ENCODE data around the gene RHOT2.

RHOT2 gene

DNA sequence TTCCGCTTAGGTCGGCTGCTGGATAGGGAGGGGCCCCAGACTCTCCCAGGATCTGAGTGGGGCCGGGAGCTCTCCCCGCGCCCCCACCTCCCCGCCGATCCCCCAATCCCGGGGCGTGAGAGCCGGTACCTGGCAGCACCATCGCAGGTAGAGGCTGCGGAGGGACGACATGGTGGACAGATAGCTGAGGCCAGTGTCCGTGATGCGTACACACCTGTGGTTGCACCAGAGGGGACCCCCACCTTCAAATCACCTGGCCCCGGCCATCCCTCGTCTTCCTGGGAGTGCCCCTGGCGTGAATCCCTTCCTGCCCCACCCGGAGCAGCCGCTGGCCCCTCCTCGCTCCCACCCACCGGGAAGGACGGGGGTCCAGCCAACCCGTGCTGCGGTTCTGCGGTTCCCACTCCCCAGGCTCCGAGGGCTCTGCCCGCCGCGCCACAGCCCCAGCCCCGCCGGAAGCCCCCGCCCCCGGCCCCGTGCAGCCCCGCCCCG, 27.0 kb downstream of the RHOT2 start:
- in situ Hi-C loops (cut with MboI; ENCODE audit: low sequenced_read_pairs), result no loop called here

DNA sequence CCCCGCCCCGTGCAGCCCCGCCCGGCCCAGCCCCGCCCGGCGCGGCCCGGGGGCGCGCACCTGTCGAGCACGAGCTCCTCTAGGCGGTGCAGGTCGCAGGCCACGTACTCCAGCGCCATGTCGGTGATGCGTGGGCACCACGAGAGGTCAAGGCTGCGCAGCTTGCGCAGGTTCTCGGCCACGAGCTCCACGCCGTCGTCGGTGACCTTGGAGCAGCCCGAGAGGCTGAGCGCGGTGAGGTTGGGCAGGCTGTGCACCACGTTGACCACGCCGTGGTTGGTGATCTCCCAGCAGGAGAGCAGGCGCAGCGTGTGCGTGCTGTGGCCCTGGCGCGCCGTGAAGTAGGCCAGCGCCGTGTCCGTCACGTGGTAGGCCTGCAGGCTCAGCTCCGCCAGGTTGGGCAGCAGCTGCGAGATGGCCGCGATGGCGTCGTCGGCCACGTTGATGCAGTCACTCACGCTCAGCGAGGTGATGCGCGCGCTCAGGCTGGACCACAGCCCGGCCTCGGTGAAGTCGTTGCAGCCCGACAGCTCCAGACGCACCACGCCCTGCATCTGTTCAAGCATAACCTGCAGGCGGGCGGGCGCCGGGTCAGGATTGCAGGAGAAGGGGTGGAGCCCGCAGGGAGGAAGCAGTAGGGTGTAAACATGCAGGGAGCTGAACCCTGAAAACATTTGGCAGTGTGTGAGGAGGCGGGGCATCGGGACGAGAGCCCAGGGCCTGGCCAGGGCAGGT, 27.6 kb downstream of the RHOT2 start:
- in situ Hi-C loops (cut with MboI; ENCODE audit: low sequenced_read_pairs), result no loop called here

DNA sequence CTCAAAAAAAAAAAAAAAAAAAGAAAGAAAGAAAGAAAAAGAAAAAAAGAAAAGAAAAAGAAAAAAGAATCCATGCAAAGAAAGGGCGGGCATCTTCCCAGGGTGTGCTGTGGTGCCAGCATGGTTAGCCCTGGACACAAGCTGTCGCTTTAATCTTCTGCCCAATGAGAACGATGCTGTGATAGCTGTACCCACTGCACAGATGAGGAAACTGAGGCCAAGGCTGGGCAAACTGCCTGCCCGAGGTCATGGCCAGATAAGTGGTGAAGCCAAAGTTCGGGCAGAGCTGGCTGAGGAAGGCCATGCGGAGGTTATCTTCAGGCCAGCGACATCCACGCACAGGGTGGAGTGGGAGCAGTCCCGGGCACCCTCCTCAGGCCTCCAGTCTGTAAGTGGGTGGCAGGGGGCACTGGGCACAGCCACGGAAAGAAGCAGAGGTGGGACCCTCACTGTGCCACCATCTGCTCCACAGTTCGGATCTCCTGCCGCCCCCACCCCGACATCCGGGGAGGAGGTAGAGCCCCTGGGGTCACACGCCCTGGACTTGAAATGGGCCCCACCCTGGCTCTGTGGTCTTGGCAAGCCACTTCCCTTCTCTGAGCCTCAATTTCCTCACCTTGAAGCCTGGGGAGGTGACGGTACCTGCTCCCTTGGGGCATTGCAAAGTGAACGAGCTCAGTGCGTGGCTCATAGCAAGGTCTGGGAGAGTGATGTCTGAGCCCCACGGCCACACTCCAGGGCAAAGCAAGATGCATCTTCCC, 31.2 kb downstream of the RHOT2 start:
- in situ Hi-C loops (cut with MboI; ENCODE audit: low sequenced_read_pairs), result no loop called here

DNA sequence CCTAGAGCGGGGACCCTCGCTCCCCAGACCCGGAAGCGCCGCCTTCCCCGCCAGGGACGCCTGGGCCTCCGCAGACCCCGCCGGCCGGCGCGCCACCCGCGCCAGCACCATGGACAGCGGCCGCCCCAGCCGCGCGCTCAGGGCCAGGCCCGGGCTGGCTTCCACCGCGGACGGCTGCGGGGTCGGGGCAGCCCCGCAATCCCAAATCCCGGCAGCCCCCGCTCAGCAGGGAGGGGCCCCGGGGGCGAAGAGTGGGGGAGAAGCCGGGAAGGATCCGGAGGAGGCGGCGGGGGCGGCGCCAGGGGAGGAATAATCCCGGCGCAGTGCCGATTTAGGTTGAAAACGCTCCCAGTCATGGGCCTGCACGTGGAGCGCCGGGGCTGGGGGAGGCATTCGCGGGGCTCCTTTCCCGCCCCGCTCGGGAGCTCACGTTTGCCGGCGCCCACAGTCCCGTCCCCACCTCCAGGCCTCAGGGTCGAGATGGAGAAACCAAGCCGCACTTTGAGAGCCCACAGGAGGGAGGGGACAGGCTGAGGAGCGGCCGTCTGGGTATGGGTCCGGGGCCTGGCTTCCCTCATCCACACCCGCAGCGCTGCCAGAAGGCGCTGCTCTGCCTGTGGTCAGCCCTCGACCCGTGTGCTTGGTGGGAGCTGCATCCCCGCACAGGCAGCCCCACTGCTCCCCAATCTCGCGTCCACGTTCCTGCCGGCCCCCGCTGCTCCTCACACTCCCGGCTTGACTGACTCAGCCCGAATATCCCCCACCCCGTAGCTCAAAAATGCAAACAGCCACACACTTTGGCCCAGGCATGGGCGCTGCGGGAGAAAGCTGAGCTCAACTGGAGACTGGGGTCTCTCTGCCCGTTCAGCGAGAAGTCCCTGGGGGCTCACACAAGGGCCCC, 33.0 kb downstream of the RHOT2 start:
- in situ Hi-C loops (cut with MboI; ENCODE audit: low sequenced_read_pairs), result no loop called here

DNA sequence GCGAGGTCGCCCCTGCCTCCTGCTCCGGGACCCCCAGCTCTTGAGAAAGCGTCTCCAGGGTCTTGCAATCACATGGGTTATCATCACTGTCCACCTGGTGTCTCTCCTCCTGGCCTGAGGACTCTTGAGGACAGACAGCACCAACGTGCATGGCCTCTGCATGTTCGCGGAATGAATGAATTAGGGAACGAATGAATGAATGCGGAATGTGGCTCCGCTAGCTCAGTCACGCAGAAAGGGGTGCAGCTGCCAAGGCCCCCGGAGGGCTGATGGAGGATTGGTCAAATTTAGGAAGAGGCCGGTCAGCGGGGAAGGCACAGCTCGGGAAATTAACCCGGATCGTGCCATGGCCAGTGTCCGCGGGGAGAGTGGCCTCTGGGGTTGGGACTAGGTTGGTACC, 34.4 kb downstream of the RHOT2 start:
- in situ Hi-C loops (cut with MboI; ENCODE audit: low sequenced_read_pairs), result no loop called here

DNA sequence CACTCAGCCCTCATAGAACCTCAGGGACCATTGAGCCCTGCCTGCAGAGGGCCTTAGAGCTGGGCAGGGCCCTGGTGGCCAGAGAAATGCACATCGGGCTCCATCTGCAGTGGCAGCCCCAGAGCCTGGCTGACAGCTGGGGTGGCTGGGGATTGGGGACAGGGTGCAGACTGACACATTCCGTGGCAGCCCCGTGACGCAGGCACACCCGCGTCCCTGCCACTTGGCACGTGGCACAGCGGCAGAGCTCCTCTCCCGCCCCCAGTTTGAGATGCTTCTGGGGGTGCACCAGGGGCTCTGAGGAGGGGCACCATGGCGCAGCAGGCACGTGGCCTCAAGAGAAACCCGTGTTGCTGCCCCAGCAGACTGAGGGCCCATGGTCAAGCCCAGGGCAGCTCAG, 35.5 kb downstream of the RHOT2 start:
- in situ Hi-C loops (cut with MboI; ENCODE audit: low sequenced_read_pairs), result no loop called here

DNA sequence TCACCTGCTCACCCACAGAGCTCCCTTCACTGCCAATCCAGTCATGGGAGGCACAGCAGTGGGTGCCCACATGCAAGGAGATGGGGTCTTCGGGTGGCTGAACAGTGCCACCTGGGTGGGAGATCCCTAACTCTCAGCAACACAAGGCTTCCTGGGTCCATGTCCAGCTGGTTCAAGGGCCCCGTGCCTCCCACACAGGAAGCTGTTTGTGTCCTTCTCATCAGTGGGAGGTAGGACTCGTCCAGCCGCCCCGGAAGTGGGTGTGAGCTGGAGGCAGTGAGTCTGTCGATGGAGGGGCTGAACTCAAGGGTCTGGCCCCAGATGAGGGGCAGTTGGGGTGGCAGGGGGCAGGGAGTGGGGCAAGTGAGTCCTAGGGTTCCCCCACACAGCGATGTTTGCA, 36.1 kb downstream of the RHOT2 start:
- in situ Hi-C loops (cut with MboI; ENCODE audit: low sequenced_read_pairs), result no loop called here

DNA sequence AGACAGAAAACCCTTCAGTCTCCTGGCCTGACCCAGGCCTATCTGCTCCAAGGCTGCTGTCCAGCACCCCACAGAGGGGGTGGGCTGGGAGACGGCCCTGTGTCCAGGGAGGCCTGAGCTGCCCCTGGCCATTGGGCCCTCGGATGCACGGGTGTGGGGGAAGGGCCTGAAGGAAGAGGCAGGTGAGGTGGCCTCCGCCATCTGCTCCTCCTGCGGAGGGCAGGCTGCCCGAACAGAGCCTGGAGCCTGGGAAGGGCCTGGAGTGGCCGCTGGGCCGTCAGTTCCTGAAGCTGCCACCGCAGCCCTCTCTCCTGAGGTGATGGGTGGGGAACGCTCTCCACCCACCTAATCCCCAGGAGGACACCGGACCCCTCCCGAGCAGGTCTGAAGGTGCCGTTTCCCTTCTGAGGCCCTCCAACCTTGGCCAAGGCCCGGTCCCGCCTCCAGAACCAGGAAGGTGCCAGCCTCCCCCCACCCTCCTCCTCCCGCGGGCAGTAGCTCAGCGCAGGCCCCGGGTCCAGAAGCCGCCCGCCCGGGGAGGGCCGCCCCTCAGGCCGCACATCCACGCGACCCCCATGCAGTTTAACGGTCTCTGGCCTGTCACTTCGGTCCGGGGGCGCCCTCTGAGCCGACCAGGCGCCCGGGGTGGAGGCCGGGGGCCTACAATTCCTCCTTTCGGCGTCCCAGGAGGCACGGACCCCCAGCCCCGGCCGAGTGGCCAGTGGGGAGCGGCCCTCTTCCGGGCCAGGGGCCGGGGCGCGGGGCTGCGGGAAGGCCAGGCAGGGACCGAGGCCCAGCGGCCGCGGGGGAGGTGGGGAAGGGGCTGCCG, 36.8 kb downstream of the RHOT2 start:
- in situ Hi-C loops (cut with MboI; ENCODE audit: low sequenced_read_pairs), result no loop called here

DNA sequence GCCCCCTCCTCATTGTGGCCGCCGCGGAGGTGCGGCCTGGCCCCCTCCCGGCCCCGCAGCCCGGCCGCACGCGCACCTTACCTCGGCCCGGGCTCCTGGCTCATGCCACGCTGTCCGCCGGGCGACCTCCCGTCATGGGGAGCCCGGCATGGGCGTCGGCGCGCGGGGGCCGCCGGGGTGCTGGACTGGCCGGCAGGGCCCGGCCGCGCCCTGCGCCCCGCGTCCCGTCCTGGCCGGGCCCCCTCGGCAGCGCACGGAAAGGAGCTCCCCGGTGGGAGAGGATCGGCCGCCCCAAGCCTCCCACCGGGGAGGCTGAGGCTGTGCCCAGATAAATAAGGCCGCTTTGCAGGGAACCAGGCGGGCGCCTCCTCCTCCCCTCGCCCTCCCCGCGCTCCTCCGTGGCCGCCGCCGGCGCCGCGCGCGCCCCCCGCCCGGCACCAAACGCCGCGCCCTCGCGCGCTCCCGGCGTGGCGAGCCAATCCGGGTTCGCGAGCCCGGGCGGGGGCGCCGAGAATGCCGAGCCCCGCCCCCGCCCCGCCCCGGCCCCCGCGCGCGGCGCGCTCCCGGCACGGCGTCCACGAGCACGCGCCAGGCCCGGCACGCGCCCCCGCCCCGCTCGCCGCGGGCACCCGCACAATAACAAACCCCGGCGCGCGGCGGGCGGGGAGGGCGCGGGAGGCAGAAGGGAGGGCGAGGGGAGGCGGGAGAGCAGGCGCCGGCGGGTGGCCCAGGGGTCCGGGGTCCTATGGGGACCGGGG, 37.7 kb downstream of the RHOT2 start, which contains the start of gene FBXL16:
Gene FBXL16, minus strand, starts transcription at position 371 of the 758 bp plus-strand sequence. CDS start 8,396 bp downstream, outside the sequence.
- in situ Hi-C loops (cut with MboI; ENCODE audit: low sequenced_read_pairs), result no loop called here

DNA sequence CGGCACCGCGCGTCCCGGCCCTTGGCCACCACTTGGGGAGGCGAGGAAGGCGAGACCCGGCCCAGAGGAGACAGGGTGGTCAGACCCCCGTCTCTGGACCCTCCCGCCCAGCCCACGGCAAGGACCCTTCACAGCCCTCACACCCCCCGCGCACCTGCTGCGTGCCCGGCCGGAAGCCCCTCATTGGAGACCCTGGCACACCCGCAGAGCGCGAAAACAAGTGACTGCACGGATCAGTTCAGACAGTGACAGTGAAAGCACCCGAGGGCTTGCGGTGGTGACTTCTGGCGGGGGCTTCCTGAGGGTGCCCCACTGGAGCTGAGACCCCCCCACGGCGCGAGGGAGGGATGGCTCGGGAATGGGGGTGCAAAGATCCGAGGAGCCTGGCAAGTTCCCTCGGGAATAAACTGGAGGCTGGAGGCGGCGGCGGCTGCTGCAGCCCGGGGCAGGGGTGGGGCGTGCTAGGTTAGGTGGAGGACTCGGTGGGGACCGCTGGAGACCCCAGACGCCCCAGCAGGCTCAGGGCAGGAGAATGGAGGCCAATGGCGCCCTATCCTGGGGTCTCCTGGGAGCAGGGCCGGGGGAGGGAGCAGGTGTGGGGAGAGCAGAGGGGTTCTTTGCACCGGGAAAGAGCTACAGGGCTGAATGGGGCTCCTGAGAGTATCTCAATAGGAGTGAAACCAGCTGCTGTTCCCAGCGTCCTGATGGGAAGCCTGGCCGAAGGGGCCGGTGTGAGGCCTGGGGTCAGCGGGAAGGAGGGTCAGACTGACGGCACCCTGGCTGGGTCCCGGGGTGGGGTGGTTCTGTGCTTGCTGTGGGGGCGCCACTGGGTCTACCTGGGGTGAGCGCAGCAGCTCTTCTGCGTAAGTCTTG, 38.5 kb downstream of the RHOT2 start:
- in situ Hi-C loops (cut with MboI; ENCODE audit: low sequenced_read_pairs), result no loop called here

DNA sequence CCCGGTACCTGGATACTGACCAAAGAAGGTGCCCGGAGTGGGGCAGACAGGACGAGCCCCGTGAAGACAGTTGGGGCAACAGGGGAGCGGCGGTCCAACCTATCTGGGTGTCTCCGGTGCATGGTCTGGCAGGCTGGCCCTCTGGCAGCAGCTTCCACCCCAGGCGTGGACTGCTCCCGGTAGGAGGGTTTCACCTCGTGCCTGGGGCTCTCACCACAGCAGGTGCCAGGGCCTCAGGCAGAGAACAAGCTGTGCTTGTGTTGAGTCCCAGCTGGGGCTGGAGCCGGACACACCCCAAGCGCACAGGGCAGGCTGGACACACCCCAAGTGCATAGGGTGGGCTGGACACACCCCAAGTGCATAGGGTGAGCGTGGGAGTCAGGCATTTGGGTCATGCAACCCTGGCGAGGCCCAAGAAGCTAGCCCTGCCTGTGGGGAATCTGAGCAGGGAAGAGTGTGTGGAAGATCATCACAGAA, 39.2 kb downstream of the RHOT2 start:
- in situ Hi-C loops (cut with MboI; ENCODE audit: low sequenced_read_pairs), result no loop called here

DNA sequence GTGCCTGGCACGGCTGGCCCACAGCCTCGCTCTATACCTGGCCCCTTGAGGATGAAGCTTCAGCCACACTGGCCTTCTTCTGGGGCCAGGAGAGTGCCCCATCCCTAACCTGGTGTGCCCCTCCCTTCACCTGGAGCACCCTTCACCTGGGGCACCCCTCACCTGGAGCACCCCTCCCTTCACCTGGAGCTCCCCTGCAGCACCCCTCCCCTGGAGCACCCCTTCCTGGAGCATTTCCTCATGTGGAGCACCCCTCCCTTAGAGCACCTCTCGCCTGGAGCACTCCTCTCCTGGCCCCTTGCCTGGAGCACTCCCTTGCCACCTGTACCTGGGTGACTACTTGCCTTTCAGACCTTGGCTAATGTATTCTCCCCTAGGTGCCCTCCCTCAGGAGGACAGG, 40.1 kb downstream of the RHOT2 start:
- in situ Hi-C loops (cut with MboI; ENCODE audit: low sequenced_read_pairs), result no loop called here

DNA sequence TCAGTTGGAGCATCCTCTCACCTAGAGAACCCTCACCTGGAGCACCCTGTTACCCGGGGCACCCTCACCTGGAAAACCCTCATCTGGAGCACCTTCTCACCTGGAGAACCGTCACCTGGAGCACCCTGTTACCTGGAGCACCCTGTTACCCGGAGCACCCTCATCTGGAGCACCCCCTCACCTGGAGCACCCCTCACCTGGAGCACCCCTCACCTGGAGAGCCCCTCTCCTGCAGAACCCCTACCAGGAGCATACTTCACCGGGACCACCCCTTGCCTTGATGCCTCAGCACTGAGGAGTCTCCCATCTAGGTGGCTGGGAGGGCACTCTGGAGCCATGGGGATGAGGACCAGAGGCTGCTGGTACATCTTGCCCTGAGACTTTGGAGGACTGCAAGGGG, 41.0 kb downstream of the RHOT2 start:
- in situ Hi-C loops (cut with MboI; ENCODE audit: low sequenced_read_pairs), result no loop called here

DNA sequence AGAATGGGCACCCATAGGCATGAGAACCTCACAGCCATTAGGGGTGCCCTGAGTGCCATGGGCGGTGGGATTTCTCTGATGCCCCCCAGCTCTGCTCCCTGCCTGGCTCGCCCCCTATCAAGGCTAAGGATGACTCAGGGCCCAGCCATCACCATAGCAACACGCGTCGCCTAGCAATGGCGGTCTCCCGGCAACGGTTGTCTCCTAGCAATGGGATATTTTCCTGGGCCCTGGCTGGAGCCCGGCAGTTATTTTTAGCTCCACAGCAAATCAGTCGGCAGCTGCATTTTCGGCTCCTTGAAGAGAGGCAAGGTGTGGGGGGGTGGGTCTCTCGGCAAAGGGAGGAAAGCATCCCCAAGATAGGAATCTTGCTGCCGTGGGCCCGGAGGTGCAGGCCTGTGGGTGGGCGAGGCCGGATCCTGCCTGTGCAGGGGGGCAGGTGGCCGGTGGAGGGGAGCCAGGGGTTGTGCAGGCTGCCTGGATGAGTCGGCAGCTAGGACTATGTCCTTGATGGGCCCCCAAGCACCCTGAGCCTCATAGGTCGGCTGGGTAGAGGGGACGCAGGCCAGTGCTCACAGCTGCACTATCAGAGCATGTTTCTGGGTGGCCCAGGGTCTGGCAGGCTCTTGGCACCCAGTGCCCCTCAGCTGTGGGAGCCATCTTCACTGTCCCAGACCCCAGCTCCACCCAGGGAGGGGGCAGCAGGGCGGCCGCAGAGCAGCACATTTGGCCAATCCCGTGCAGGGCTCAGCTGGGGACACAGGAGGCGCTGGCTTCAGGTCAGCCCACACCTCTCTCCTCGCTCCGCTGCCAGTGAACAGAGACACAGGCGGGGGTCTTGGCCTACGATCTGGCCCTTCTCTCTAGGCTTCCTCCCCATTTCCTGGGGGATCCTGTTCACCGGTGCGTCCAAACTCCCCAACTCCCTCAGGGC, 41.9 kb downstream of the RHOT2 start:
- in situ Hi-C loops (cut with MboI; ENCODE audit: low sequenced_read_pairs), result no loop called here

DNA sequence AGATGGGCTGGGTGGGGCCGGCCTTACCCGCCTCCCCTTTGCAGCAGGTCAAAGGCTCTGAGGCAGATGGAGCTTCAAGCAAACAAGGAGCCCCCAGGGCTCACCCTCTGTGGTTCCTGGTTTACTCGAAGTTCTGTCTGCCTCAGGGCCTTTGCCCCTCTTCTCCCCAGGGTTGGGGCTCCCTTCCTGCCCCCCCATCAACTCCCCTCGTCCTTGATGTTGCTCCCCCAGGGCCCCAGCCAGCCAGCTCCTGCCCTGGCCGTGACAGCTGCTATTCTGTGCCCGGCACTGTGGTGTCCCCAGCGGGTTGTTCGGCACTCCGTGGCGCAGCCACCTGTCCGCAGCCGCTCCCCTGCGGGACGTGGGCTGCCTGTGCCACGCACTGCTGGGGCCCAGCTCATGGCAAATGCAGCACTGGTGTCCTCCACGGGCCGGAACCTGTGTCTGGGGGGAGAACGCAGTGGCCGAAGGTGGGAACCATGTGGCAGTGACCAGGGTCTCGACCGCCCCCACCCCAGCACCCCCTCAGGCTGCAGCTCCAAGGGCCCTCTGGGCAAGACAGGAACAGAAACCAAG, 42.7 kb downstream of the RHOT2 start:
- in situ Hi-C loops (cut with MboI; ENCODE audit: low sequenced_read_pairs), result no loop called here

DNA sequence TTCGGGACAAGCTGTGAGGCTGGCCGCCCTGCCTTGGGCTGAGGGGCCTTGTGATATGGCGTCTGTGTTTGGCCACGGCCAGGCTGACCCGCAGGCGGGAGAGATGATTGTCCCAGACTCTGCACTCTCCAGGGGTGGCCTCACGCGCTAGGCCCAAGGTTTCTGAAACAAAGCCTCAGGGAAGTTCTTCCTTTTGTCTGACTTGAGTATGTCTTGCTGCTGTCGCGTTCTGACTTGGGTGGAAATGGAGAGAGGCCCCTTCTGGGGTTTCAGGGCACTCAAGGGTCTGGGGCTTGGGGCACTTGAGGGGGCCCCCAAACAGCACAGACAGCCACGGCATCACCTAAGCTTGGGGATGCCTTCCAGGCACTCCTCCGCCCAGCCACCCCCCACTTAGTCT, 43.2 kb downstream of the RHOT2 start:
- in situ Hi-C loops (cut with MboI; ENCODE audit: low sequenced_read_pairs), result no loop called here
